SKM-1 (cell line): ENCODE data around the gene FAM20B.
A peak's percentile ranks its signal among the peaks of the same experiment; 100 is the strongest.
"Not testable (repeated sequence)": the region's sequence is repeated elsewhere in the genome, so short reads cannot be mapped to it uniquely, and the experiment has no call there.

ENCODE experiments used
- DNase-seq: peaks from one replicate; lab custom pipeline; 2025; ENCODE audit not compliant: unreplicated experiment; lab: John Stamatoyannopoulos, UW

The FAM20B gene, protein sequence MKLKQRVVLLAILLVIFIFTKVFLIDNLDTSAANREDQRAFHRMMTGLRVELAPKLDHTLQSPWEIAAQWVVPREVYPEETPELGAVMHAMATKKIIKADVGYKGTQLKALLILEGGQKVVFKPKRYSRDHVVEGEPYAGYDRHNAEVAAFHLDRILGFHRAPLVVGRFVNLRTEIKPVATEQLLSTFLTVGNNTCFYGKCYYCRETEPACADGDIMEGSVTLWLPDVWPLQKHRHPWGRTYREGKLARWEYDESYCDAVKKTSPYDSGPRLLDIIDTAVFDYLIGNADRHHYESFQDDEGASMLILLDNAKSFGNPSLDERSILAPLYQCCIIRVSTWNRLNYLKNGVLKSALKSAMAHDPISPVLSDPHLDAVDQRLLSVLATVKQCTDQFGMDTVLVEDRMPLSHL

DNA sequence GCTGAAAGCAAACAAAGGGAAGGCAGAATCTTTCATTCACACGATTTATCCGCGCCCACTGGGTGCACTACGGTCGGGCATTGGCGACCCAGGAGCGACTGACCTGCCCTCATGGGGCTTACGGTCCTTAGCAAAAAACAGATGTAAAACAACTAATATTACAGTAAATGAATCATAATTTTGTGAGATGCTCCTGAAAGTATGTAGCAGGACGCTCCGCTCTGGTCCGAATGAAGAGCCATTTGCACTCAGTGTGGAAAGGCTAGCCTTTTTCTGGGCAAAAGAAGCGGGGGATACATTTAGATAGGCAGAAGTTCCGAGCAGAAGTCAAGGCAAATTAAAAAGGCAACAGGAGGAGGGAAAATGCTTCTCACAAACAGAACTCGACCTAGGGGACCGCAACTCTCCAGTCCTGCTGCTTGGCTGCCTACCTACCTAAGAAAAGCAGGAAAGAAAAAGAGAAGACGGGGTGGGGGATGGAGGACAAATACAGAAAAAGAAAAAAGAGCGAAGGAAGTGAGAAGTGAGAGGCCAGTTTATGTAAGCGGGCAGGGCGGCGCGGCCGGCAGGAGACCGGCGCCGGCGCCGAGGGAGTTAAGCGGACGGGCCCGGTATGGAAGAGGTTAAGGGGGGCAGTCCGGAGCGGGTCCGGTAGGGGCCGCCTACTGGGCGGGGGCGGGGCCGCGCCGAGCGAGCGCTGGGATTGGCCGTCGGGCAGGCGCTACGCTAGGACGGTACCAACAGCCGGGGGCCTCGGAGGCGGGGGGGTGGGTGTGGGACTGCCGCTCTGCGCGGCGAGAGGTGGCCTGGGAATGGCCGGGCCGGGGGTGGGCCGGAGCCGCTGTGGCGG, at the start of gene FAM20B:
FAM20B (plus strand) TSS at position 770 of the 850 bp plus-strand sequence. CDS start 17,954 bp downstream, outside the sequence.
- peak; percentile 96 for DNase-seq

- DNase-seq, result no peak
These were observed 49.2 kb upstream of the FAM20B start for GRCh38 chr1:178976541-178976940.

GRCh38 chr1:178986204-178986603, 39.5 kb upstream of the FAM20B start:
- DNase-seq, result no peak

DNA sequence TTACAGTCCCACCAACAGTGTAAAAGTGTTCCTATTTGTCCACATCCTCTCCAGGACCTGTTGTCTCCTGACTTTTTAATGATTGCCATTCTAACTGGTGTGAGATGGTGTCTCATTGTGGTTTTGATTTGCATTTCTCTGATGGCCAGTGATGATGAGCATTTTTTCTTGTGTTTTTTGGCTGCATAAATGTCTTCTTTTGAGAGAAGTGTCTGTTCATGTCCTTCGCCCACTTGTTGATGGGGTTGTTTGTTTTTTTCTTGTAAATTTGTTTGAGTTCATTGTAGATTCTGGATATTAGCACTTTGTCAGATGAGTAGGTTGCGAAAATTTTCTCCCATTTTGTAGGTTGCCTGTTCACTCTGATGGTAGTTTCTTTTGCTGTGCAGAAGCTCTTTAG, 37.5 kb upstream of the FAM20B start:
- DNase-seq, result not testable (repeated sequence)

- DNase-seq, result no peak
These were observed 32.1 kb upstream of the FAM20B start for GRCh38 chr1:178993559-178993958.

- no peak for DNase-seq
These were observed 28.3 kb upstream of the FAM20B start for GRCh38 chr1:178997428-178997827.

DNA sequence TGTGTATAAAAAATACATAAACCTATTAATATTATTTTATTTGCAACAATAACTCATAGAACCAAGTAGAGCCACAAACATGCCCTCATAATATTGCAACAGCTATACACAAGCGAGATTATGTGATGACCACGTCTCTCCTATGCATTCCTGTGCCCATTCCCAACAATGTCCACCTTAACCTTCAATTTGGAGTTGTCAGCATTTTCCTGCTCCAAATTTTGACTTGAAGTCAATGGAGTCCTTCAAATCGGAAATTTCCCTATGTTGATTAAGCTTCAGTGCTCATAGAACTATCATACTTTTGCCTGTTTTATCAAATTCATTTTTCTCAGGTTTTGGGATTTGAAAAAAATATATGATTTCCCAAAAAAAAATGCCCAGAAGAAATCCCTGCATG, 27.4 kb upstream of the FAM20B start:
- DNase-seq, result no peak

GRCh38 chr1:178999061-178999460, 26.6 kb upstream of the FAM20B start:
- DNase-seq, result no peak

GRCh38 chr1:179001451-179001850, 24.2 kb upstream of the FAM20B start:
- no peak for DNase-seq

GRCh38 chr1:179002064-179002463, 23.6 kb upstream of the FAM20B start:
- DNase-seq, result not testable (repeated sequence)

- DNase-seq, result peak; percentile 47
These were observed 22.9 kb upstream of the FAM20B start for GRCh38 chr1:179002552-179003345.

GRCh38 chr1:179003512-179004066, 22.1 kb upstream of the FAM20B start:
- DNase-seq, result no peak

DNA sequence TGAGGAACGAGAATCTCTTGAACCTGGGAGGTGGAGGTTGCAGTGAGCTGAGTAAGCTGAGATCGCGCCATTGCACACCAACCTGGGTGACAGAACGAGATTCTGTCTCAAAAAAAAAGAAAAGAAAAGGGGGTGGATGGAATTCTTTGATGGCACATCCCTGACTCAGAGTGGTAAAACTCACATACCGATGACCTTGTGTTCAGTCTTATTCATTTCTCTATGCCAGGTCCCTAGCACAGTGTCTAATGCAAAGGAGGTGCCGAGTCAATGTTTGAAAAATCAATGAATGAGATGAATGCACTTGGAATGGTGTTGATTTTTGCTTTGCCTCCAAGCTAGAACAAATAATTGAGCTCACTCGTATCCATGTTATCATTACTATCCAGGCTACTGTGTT, 18.5 kb upstream of the FAM20B start:
- DNase-seq, result no peak

DNA sequence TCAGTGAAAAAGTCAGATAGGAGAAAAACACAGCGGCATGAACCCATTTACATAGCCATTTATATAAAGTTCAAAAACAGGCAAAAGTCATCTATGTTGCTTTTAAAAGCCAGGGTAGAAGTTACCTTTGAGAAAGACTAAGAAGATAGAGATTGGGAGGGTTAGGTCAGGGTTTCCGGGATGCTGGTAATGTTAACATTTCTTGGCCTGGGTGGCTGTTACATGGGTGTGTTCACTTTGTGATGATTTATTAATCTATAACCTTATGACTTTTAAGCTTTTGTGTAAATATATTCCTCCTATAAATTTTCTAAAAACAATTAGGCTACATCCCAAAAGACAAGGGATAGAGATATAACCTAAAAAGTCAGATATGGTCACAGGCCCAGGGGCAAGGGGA, 15.0 kb upstream of the FAM20B start:
- no peak for DNase-seq

DNA sequence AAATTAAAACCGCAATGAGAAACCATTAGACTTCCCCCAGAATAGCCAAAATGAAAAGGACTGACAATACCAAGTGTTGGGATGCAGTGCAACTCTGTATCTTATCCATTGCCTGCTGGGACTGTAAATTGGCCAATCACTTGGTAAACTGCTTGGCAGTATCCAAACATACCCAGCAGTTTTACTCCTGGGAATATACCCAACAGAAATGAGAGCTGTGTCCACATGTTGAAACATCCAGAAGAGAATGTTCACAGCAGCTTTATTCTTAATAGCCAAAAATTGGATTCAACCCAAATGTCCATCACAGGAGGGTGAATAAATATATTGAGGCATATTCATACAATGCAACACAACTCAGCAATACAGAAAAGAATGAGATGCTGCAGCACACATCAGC, 13.7 kb upstream of the FAM20B start:
- DNase-seq, result no peak

DNA sequence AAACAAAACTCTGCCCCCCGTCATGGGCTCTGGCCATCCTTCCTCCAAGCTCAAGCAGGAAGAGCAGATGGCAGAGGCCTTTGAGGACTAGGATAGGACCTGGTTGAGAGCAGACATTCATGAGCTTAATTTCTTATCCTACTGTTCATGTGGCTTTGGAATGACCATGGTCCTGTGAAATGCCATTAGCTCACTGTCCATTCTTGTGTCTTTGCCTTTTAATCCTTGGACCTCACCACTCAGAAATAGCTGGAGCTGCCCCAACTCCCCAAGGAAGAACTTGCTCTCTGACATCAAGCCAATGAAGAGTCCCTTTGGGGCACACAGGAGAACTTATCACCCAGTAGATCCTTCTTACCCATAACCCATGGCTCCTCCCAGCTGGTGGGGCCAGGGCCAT, 11.6 kb upstream of the FAM20B start:
- DNase-seq, result no peak

DNA sequence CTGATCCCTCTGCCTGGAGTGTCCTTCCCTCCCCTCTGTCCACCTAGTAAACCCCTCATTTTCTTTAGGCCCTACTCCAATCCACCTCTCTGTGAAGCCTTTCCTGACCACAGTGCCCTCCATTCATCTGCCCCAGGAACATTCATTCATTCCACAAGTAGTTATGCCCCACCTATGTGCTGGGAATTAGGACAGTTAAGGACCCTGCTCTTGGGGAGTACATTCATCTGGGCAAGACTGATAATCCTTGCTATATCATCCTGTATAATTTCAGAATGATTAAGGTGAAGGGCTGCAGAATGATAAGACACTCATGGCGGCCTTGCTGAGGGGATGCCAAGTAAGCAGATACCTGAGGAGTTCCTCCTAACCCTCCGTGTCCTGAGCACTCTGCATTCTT, 10.3 kb upstream of the FAM20B start:
- DNase-seq, result no peak

DNA sequence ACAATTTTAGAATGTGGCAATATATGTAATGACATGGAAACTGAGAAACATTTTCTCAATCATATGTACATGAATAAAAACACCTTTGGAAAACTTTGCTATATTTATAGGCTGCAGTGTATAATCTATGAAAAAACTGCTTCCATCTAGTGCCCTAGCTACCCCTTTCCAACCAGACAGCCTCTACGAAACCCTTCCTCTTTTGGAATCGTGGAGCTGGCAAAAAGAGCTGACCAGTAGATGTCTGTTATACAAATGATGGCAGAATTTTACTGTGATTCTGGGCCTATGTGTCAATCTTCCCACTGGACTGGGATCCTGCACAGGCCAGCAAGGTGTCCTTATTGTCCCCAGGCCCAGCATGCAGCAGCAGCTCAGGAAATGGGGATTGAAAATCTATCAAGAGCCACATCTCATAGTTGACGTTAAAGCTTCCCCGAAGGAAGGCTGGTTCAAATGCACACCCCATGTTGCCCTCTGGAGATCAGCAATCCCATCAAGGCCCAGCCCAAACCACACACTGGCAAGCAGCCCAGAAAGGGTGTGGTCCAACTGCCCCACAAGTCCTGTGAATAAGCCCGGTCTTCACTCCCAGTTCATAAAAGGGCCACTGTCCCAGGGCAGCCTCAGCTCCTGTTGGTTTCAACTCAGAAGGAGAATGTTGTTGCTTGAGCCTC, 8.8 kb upstream of the FAM20B start:
- no peak for DNase-seq

- no peak for DNase-seq
These were observed 8.0 kb upstream of the FAM20B start for GRCh38 chr1:179017383-179018326.
